ENCODE measurements around the gene OR10A5.
"Not testable (repeated sequence)": the region's sequence is repeated elsewhere in the genome, so short reads cannot be mapped to it uniquely, and the experiment has no call there.

The OR10A5 gene

GRCh38 chr11:6834021-6834420 is 11.5 kb upstream of the OR10A5 start:
- Histone ChIP-seq H3K4me3 (ENCODE audit: low read length) (no peak overlapping the region), H3K9ac (ENCODE audit: low read length) (no peak overlapping the region), H3K27ac (ENCODE audit: low read length) (no peak overlapping the region), H3K27me3 (ENCODE audit: control insufficient read depth, insufficient read depth, low read length) (no peaks in the 10 kb centered on the region), H3K36me3 (ENCODE audit: control insufficient read depth, low read depth, low read length) (no peaks in the 10 kb centered on the region), H3K4me1 (ENCODE audit: control insufficient read depth, low read depth, low read length) (no peaks in the 10 kb centered on the region), H3K9me3 (ENCODE audit: control insufficient read depth, low read depth, low read length) (no peaks in the 10 kb centered on the region)

- Histone ChIP-seq H3K4me3 (ENCODE audit: low read length) (no peak overlapping the region), H3K9ac (ENCODE audit: low read length) (no peak overlapping the region), H3K9me3 (ENCODE audit: control insufficient read depth, low read depth, low read length) (no peaks in the 10 kb centered on the region), H3K27ac (ENCODE audit: low read length) (no peak overlapping the region), H3K27me3 (ENCODE audit: control insufficient read depth, insufficient read depth, low read length) (no peaks in the 10 kb centered on the region), H3K4me1 (ENCODE audit: control insufficient read depth, low read depth, low read length) (no peaks in the 10 kb centered on the region), H3K36me3 (ENCODE audit: control insufficient read depth, low read depth, low read length) (no peaks in the 10 kb centered on the region)
Observed at GRCh38 chr11:6841694-6842093, 3.8 kb upstream of the OR10A5 start.

- Histone ChIP-seq H3K27me3 (ENCODE audit: control insufficient read depth, insufficient read depth, low read length) (no peaks in the 10 kb centered on the region), H3K9me3 (ENCODE audit: control insufficient read depth, low read depth, low read length) (no peaks in the 10 kb centered on the region), H3K27ac (ENCODE audit: low read length) (no peak overlapping the region), H3K4me3 (ENCODE audit: low read length) (no peak overlapping the region), H3K9ac (ENCODE audit: low read length) (no peak overlapping the region), H3K36me3 (ENCODE audit: control insufficient read depth, low read depth, low read length) (no peaks in the 10 kb centered on the region), H3K4me1 (ENCODE audit: control insufficient read depth, low read depth, low read length) (no peaks in the 10 kb centered on the region)
Observed at GRCh38 chr11:6843670-6844069, 1.8 kb upstream of the OR10A5 start.

- Histone ChIP-seq H3K4me1 (ENCODE audit: control insufficient read depth, low read depth, low read length) (no peaks in the 10 kb centered on the region), H3K9ac (ENCODE audit: low read length) (no peak overlapping the region), H3K27ac (ENCODE audit: low read length) (no peak overlapping the region), H3K36me3 (ENCODE audit: control insufficient read depth, low read depth, low read length) (no peaks in the 10 kb centered on the region), H3K27me3 (ENCODE audit: control insufficient read depth, insufficient read depth, low read length) (no peaks in the 10 kb centered on the region), H3K4me3 (ENCODE audit: low read length) (no peak overlapping the region), H3K9me3 (ENCODE audit: control insufficient read depth, low read depth, low read length) (no peaks in the 10 kb centered on the region)
Observed at GRCh38 chr11:6844356-6844755, 1.1 kb upstream of the OR10A5 start.

- H3K27ac ChIP-seq (ENCODE audit: low read length): no peak overlapping the region
Observed at GRCh38 chr11:6850526-6850925, 5.0 kb downstream of the OR10A5 start.

GRCh38 chr11:6854801-6855200 is 9.3 kb downstream of the OR10A5 start:
- H3K4me1 ChIP-seq (ENCODE audit: control insufficient read depth, low read depth, low read length); H3K9ac ChIP-seq (ENCODE audit: low read length); H3K27me3 ChIP-seq (ENCODE audit: control insufficient read depth, insufficient read depth, low read length); H3K36me3 ChIP-seq (ENCODE audit: control insufficient read depth, low read depth, low read length); H3K27ac ChIP-seq (ENCODE audit: low read length); H3K9me3 ChIP-seq (ENCODE audit: control insufficient read depth, low read depth, low read length); H3K4me3 ChIP-seq (ENCODE audit: low read length): not testable (repeated sequence)

More at GRCh38 chr11:6850526-6850925, 5.0 kb downstream of the OR10A5 start:
- Histone ChIP-seq H3K9ac (ENCODE audit: low read length) (no peak overlapping the region), H3K9me3 (ENCODE audit: control insufficient read depth, low read depth, low read length) (peaks cover 4% of the 10 kb centered on the region), H3K4me1 (ENCODE audit: control insufficient read depth, low read depth, low read length) (no peaks in the 10 kb centered on the region), H3K27me3 (ENCODE audit: control insufficient read depth, insufficient read depth, low read length) (no peaks in the 10 kb centered on the region), H3K4me3 (ENCODE audit: low read length) (no peak overlapping the region), H3K36me3 (ENCODE audit: control insufficient read depth, low read depth, low read length) (no peaks in the 10 kb centered on the region)

GRCh38 chr11:6855971-6856541 is 10.6 kb downstream of the OR10A5 start:
- H3K36me3 ChIP-seq (ENCODE audit: control insufficient read depth, low read depth, low read length): no peaks in the 10 kb centered on the region
- H3K9me3 ChIP-seq (ENCODE audit: control insufficient read depth, low read depth, low read length): peaks cover 4% of the 10 kb centered on the region
- H3K9ac ChIP-seq (ENCODE audit: low read length): no peak overlapping the region
- H3K4me1 ChIP-seq (ENCODE audit: control insufficient read depth, low read depth, low read length): no peaks in the 10 kb centered on the region
- H3K27me3 ChIP-seq (ENCODE audit: control insufficient read depth, insufficient read depth, low read length): no peaks in the 10 kb centered on the region
- H3K27ac ChIP-seq (ENCODE audit: low read length): no peak overlapping the region
- H3K4me3 ChIP-seq (ENCODE audit: low read length): no peak overlapping the region

GRCh38 chr11:6856871-6857270 is 11.4 kb downstream of the OR10A5 start:
- H3K27ac ChIP-seq (ENCODE audit: low read length): no peak overlapping the region
- H3K9ac ChIP-seq (ENCODE audit: low read length): no peak overlapping the region
- no peaks in the 10 kb centered on the region for H3K36me3 ChIP-seq (ENCODE audit: control insufficient read depth, low read depth, low read length)
- H3K9me3 ChIP-seq (ENCODE audit: control insufficient read depth, low read depth, low read length): peaks cover 4% of the 10 kb centered on the region
- no peak overlapping the region for H3K4me3 ChIP-seq (ENCODE audit: low read length)
- no peaks in the 10 kb centered on the region for H3K4me1 ChIP-seq (ENCODE audit: control insufficient read depth, low read depth, low read length)
- no peaks in the 10 kb centered on the region for H3K27me3 ChIP-seq (ENCODE audit: control insufficient read depth, insufficient read depth, low read length)

- Histone ChIP-seq H3K9ac (ENCODE audit: low read length) (no peak within 1 kb of the TSS), H3K27me3 (ENCODE audit: control insufficient read depth, insufficient read depth, low read length) (no peaks in the 10 kb centered on the region), H3K27ac (ENCODE audit: low read length) (no peak within 1 kb of the TSS), H3K36me3 (ENCODE audit: control insufficient read depth, low read depth, low read length) (no peaks in the 10 kb centered on the region), H3K9me3 (ENCODE audit: control insufficient read depth, low read depth, low read length) (no peaks in the 10 kb centered on the region), H3K4me1 (ENCODE audit: control insufficient read depth, low read depth, low read length) (no peaks in the 10 kb centered on the region), H3K4me3 (ENCODE audit: low read length) (no peak within 1 kb of the TSS)
Observed at GRCh38 chr11:6862961-6863360, 17.5 kb downstream of the OR10A5 start, which contains the start of gene OR10A2. Gene OR10A2, plus strand, starts transcription at chr11:6863057. Its CDS starts 6,698 bp downstream, at chr11:6869755.

GRCh38 chr11:6864438-6864837 is 19.0 kb downstream of the OR10A5 start:
- no peaks in the 10 kb centered on the region for H3K4me1 ChIP-seq (ENCODE audit: control insufficient read depth, low read depth, low read length)
- H3K9ac ChIP-seq (ENCODE audit: low read length): no peak overlapping the region
- H3K36me3 ChIP-seq (ENCODE audit: control insufficient read depth, low read depth, low read length): no peaks in the 10 kb centered on the region
- H3K27ac ChIP-seq (ENCODE audit: low read length): no peak overlapping the region
- no peak overlapping the region for H3K4me3 ChIP-seq (ENCODE audit: low read length)
- no peaks in the 10 kb centered on the region for H3K27me3 ChIP-seq (ENCODE audit: control insufficient read depth, insufficient read depth, low read length)
- no peaks in the 10 kb centered on the region for H3K9me3 ChIP-seq (ENCODE audit: control insufficient read depth, low read depth, low read length)

GRCh38 chr11:6871278-6871677 is 25.8 kb downstream of the OR10A5 start:
- Histone ChIP-seq H3K4me3 (ENCODE audit: low read length) (no peak overlapping the region), H3K9me3 (ENCODE audit: control insufficient read depth, low read depth, low read length) (no peaks in the 10 kb centered on the region), H3K9ac (ENCODE audit: low read length) (no peak overlapping the region), H3K4me1 (ENCODE audit: control insufficient read depth, low read depth, low read length) (no peaks in the 10 kb centered on the region), H3K27me3 (ENCODE audit: control insufficient read depth, insufficient read depth, low read length) (no peaks in the 10 kb centered on the region), H3K36me3 (ENCODE audit: control insufficient read depth, low read depth, low read length) (no peaks in the 10 kb centered on the region), H3K27ac (ENCODE audit: low read length) (no peak overlapping the region)

- no peaks in the 10 kb centered on the region for H3K9me3 ChIP-seq (ENCODE audit: control insufficient read depth, low read depth, low read length)
Observed at GRCh38 chr11:6875761-6876160, 30.3 kb downstream of the OR10A5 start.

More at GRCh38 chr11:6875761-6876160, 30.3 kb downstream of the OR10A5 start:
- Histone ChIP-seq H3K4me1 (ENCODE audit: control insufficient read depth, low read depth, low read length) (no peaks in the 10 kb centered on the region), H3K4me3 (ENCODE audit: low read length) (no peak overlapping the region), H3K27me3 (ENCODE audit: control insufficient read depth, insufficient read depth, low read length) (no peaks in the 10 kb centered on the region), H3K27ac (ENCODE audit: low read length) (no peak overlapping the region), H3K9ac (ENCODE audit: low read length) (no peak overlapping the region), H3K36me3 (ENCODE audit: control insufficient read depth, low read depth, low read length) (no peaks in the 10 kb centered on the region)

All from iPS-18a (cell line).